Measurements from ENCODE around the gene ODAD2.

DNA sequence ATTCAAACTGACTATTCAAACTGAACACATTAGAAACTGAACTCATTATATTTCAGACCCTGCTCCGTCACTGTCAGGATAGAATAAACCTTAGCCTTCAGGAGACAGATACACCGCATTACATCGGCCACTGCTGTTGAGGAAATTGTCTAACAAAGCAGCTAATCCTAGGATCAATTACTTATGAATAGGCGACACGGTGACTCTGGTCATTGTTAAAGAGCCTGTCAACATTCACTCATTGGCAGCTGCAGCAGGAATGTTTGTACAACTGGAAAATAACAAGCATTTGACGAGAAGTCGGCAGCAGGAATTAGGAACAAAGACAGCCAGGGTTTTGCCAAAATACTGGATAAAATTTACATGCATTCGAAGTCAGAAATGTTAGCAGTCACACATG is 141.3 kb downstream of the ODAD2 start:
- TF ChIP-seq POLR2A (IDR thresholded peaks at IDR 0.05), result no peak
- TF ChIP-seq, protein P1, sequence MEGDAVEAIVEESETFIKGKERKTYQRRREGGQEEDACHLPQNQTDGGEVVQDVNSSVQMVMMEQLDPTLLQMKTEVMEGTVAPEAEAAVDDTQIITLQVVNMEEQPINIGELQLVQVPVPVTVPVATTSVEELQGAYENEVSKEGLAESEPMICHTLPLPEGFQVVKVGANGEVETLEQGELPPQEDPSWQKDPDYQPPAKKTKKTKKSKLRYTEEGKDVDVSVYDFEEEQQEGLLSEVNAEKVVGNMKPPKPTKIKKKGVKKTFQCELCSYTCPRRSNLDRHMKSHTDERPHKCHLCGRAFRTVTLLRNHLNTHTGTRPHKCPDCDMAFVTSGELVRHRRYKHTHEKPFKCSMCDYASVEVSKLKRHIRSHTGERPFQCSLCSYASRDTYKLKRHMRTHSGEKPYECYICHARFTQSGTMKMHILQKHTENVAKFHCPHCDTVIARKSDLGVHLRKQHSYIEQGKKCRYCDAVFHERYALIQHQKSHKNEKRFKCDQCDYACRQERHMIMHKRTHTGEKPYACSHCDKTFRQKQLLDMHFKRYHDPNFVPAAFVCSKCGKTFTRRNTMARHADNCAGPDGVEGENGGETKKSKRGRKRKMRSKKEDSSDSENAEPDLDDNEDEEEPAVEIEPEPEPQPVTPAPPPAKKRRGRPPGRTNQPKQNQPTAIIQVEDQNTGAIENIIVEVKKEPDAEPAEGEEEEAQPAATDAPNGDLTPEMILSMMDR (IDR thresholded peaks at IDR 0.05), result no peak

Measured in esophagus squamous epithelium (tissue), 4 donors.